SK-N-MC (cell line): Measurements from ENCODE around the gene MT2A.

ENCODE experiments used
- EZH2 ChIP-seq: fragments of 200-600 bp; sonication (generic); IDR thresholded peaks from one replicate; pipeline ENCODE4 v1.6.1; 2017; ENCODE audit warnings: antibody characterized with exemption
- POLR2AphosphoS5 ChIP-seq: IDR thresholded peaks from 2 replicates; pipeline ENCODE4 v1.6.1; 2012; ENCODE audit warnings: mild to moderate bottlenecking, low read depth, low read length, borderline replicate concordance

DNA sequence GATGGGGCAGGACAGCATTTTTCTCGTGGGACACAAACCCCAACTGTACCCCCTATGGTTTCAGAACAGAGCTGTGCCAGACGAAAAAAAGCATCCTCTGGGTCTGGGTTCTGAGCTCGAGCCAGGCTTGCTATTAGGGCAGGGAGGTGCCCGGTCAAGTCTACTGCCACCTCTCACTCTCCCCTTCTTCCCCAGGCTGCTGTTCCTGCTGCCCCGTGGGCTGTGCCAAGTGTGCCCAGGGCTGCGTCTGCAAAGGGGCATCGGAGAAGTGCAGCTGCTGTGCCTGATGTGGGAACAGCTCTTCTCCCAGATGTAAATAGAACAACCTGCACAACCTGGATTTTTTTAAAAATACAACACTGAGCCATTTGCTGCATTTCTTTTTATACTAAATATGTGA is 18.3 kb downstream of the MT2A start:
- TF ChIP-seq EZH2 (no peak), POLR2AphosphoS5 (no peak)
